GM23338 (cell line): ENCODE measurements around the gene FMO1.

Experiments used
- CREB1 ChIP-seq: fragments of 250-450 bp; sonication (Bioruptor Pico); IDR thresholded peaks from 2 replicates; pipeline ENCODE4 v1.5.0; 2020; ENCODE audit warnings: low read depth, mild to moderate bottlenecking, moderate library complexity
- EZH2 ChIP-seq: fragments of 200-600 bp; sonication (generic); IDR thresholded peaks from one replicate; pipeline ENCODE4 v1.8.0; 2017; ENCODE audit warnings: antibody characterized with exemption, mild to moderate bottlenecking, low read depth; ENCODE audit not compliant: unreplicated experiment
- EZH2phosphoT487 ChIP-seq: fragments of 200-600 bp; sonication (generic); IDR thresholded peaks from one replicate; pipeline ENCODE4 v1.8.1; 2018; ENCODE audit warnings: antibody characterized with exemption; ENCODE audit not compliant: unreplicated experiment
- JUNB ChIP-seq: IDR thresholded peaks from one replicate; pipeline ENCODE4 v1.6.1; 2016; ENCODE audit warnings: antibody characterized with exemption; ENCODE audit not compliant: unreplicated experiment
- POLR2AphosphoS5 ChIP-seq: IDR thresholded peaks from 2 replicates; pipeline ENCODE4 v1.6.1; 2016; ENCODE audit warnings: antibody characterized with exemption, low read depth
- ZNF331 ChIP-seq: fragments of 250-450 bp; sonication (Bioruptor Pico); IDR thresholded peaks from 2 replicates; pipeline ENCODE4 v1.5.0; 2020; ENCODE audit warnings: low read depth, mild to moderate bottlenecking, moderate library complexity
- TF ChIP-seq, protein P1 (sequence below), 2 experiments: fragments of 200-600 bp in 1 of 2; sonication (generic) in 1 of 2; conservative IDR thresholded peaks; 2 replicates each; pipeline versions ENCODE4 v1.5.1 to v1.6.1; 2016 to 2017; ENCODE audit warnings: antibody characterized with exemption in 2 of 2, low read depth in 2 of 2, mild to moderate bottlenecking in 2 of 2, moderate library complexity in 1 of 2
- TF ChIP-seq, protein P2 (sequence below): fragments of 250-450 bp; sonication (Bioruptor Pico); IDR thresholded peaks from 2 replicates; pipeline ENCODE4 v1.5.0; 2020; ENCODE audit warnings: mild to moderate bottlenecking, moderate library complexity

DNA sequence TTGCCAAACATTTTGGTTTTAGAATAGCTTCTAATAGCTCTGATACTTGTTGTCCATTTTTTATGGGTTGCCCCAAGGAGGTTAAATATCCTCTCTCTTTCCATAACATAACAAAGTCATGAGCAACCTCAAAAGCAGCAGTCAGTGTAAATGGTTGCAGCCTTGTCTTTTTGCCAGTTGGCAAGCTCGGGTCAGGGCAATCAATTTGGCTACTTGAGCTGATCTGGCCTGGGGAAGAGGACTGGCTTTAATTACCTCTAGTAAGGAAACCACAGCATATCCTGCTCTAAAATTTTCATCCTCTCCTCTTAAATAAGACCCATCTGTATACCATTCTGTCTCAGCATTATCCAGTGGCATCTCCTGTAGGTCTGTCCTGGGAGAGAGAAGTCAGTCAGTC lies 44.5 kb downstream of the FMO1 start:
- TF ChIP-seq, protein P1, sequence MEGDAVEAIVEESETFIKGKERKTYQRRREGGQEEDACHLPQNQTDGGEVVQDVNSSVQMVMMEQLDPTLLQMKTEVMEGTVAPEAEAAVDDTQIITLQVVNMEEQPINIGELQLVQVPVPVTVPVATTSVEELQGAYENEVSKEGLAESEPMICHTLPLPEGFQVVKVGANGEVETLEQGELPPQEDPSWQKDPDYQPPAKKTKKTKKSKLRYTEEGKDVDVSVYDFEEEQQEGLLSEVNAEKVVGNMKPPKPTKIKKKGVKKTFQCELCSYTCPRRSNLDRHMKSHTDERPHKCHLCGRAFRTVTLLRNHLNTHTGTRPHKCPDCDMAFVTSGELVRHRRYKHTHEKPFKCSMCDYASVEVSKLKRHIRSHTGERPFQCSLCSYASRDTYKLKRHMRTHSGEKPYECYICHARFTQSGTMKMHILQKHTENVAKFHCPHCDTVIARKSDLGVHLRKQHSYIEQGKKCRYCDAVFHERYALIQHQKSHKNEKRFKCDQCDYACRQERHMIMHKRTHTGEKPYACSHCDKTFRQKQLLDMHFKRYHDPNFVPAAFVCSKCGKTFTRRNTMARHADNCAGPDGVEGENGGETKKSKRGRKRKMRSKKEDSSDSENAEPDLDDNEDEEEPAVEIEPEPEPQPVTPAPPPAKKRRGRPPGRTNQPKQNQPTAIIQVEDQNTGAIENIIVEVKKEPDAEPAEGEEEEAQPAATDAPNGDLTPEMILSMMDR (conservative IDR thresholded peaks at IDR 0.05; ENCODE audit: low read depth in 2 of 2): no peak
- TF ChIP-seq POLR2AphosphoS5: no peak
- TF ChIP-seq ZNF331 (CRISPR knock-in tag): no peak
- TF ChIP-seq EZH2: no peak
- TF ChIP-seq JUNB: no peak
- no peak for TF ChIP-seq EZH2phosphoT487
- TF ChIP-seq CREB1 (CRISPR knock-in tag): no peak
- TF ChIP-seq, protein P2, sequence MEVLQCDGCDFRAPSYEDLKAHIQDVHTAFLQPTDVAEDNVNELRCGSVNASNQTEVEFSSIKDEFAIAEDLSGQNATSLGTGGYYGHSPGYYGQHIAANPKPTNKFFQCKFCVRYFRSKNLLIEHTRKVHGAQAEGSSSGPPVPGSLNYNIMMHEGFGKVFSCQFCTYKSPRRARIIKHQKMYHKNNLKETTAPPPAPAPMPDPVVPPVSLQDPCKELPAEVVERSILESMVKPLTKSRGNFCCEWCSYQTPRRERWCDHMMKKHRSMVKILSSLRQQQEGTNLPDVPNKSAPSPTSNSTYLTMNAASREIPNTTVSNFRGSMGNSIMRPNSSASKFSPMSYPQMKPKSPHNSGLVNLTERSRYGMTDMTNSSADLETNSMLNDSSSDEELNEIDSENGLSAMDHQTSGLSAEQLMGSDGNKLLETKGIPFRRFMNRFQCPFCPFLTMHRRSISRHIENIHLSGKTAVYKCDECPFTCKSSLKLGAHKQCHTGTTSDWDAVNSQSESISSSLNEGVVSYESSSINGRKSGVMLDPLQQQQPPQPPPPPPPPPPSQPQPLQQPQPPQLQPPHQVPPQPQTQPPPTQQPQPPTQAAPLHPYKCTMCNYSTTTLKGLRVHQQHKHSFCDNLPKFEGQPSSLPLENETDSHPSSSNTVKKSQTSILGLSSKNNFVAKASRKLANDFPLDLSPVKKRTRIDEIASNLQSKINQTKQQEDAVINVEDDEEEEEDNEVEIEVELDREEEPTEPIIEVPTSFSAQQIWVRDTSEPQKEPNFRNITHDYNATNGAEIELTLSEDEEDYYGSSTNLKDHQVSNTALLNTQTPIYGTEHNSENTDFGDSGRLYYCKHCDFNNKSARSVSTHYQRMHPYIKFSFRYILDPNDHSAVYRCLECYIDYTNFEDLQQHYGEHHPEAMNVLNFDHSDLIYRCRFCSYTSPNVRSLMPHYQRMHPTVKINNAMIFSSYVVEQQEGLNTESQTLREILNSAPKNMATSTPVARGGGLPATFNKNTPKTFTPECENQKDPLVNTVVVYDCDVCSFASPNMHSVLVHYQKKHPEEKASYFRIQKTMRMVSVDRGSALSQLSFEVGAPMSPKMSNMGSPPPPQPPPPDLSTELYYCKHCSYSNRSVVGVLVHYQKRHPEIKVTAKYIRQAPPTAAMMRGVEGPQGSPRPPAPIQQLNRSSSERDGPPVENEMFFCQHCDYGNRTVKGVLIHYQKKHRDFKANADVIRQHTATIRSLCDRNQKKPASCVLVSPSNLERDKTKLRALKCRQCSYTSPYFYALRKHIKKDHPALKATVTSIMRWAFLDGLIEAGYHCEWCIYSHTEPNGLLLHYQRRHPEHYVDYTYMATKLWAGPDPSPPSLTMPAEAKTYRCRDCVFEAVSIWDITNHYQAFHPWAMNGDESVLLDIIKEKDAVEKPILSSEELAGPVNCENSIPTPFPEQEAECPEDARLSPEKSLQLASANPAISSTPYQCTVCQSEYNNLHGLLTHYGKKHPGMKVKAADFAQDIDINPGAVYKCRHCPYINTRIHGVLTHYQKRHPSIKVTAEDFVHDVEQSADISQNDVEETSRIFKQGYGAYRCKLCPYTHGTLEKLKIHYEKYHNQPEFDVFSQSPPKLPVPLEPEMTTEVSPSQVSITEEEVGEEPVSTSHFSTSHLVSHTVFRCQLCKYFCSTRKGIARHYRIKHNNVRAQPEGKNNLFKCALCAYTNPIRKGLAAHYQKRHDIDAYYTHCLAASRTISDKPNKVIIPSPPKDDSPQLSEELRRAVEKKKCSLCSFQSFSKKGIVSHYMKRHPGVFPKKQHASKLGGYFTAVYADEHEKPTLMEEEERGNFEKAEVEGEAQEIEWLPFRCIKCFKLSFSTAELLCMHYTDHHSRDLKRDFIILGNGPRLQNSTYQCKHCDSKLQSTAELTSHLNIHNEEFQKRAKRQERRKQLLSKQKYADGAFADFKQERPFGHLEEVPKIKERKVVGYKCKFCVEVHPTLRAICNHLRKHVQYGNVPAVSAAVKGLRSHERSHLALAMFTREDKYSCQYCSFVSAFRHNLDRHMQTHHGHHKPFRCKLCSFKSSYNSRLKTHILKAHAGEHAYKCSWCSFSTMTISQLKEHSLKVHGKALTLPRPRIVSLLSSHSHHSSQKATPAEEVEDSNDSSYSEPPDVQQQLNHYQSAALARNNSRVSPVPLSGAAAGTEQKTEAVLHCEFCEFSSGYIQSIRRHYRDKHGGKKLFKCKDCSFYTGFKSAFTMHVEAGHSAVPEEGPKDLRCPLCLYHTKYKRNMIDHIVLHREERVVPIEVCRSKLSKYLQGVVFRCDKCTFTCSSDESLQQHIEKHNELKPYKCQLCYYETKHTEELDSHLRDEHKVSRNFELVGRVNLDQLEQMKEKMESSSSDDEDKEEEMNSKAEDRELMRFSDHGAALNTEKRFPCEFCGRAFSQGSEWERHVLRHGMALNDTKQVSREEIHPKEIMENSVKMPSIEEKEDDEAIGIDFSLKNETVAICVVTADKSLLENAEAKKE (CRISPR knock-in tag): no peak
